Osteoblast (primary cell): Measurements from ENCODE around the gene TLCD4. TPM values are rescaled to one million over a fixed set of nuclear protein-coding genes. Genes with fewer than 3 reads are reported as not detected.
"Not testable (repeated sequence)": the region's sequence is repeated elsewhere in the genome, so short reads cannot be mapped to it uniquely, and the experiment has no call there.

Source experiments
- DNase-seq: peaks from one replicate; pipeline ENCODE4 v3.0.0; 2011; ENCODE audit warnings: low spot score, mixed read lengths; ENCODE audit not compliant: insufficient read length; ENCODE audit errors: missing footprints
- H2AFZ ChIP-seq: 2 replicates; pipeline ENCODE4 v1.6.0; 2011; ENCODE audit warnings: mild to moderate bottlenecking, low read length
- H3K27ac ChIP-seq: 2 replicates; pipeline ENCODE4 v1.5.1; 2011; ENCODE audit warnings: mild to moderate bottlenecking, low read depth, low read length, moderate library complexity
- H3K27me3 ChIP-seq: 2 replicates; pipeline ENCODE4 v1.6.0; 2012; ENCODE audit warnings: mild to moderate bottlenecking, control low read depth, inconsistent platforms, low read length, moderate library complexity; ENCODE audit not compliant: insufficient read depth
- H3K36me3 ChIP-seq: 2 replicates; pipeline ENCODE4 v1.5.1; 2011; ENCODE audit warnings: mild to moderate bottlenecking, low read length, control low read depth, moderate library complexity; ENCODE audit not compliant: insufficient read depth
- H3K4me1 ChIP-seq: 2 replicates; pipeline ENCODE4 v1.5.1; 2011; ENCODE audit warnings: mild to moderate bottlenecking, low read length, control low read depth, moderate library complexity; ENCODE audit not compliant: insufficient read depth
- H3K4me2 ChIP-seq: 2 replicates; pipeline ENCODE4 v1.6.0; 2011; ENCODE audit warnings: mild to moderate bottlenecking, low read length; ENCODE audit not compliant: insufficient read depth
- H3K4me3 ChIP-seq: fragments of 200-600 bp; sonication (generic); 3 replicates; pipeline ENCODE4 v1.5.1; 2012; ENCODE audit warnings: mild to moderate bottlenecking, low read length, inconsistent platforms; ENCODE audit not compliant: insufficient read depth
- H3K79me2 ChIP-seq: 2 replicates; pipeline ENCODE4 v1.6.0; 2012; ENCODE audit warnings: mild to moderate bottlenecking, low read length, control low read depth, inconsistent platforms; ENCODE audit not compliant: insufficient read depth
- H3K9me3 ChIP-seq: 2 replicates; pipeline ENCODE4 v1.5.1; 2011; ENCODE audit warnings: low read depth, low read length, control low read depth
- H4K20me1 ChIP-seq: 2 replicates; pipeline ENCODE4 v1.6.0; 2012; ENCODE audit warnings: mild to moderate bottlenecking, low read length, control low read depth; ENCODE audit not compliant: insufficient read depth
- CTCF ChIP-seq: IDR thresholded peaks from 2 replicates; pipeline ENCODE4 v1.5.1; 2011; ENCODE audit warnings: mild to moderate bottlenecking, low read depth, low read length, moderate library complexity; ENCODE audit errors: extremely low read depth
- small RNA-seq: library from RNA; depleted of rRNA; stranded (forward); fragments of <200 nt; gene quantifications from one replicate; pipeline ENCODE3, GENCODE V24; 2012
- total RNA-seq: library from RNA; depleted of rRNA; stranded (reverse); fragments of >200 nt; gene quantifications from 2 replicates; pipeline ENCODE4 v1.2.3, GENCODE V29; 2012

The TLCD4 gene
- total RNA-seq, 1 donor: 2.2 TPM

GRCh38 chr1:95145493-95145892 lies 28.3 kb downstream of the TLCD4 start:
- H3K36me3 ChIP-seq: no peaks in the 10 kb centered on the region
- H3K4me1 ChIP-seq: no peaks in the 10 kb centered on the region
- no peaks in the 10 kb centered on the region for H3K27me3 ChIP-seq
- H2AFZ ChIP-seq: no peak overlapping the region
- H4K20me1 ChIP-seq: no peaks in the 10 kb centered on the region
- TF ChIP-seq CTCF: no peak
- no peaks in the 10 kb centered on the region for H3K79me2 ChIP-seq
- H3K4me2 ChIP-seq: no peak overlapping the region
- no peak overlapping the region for H3K4me3 ChIP-seq
- H3K9me3 ChIP-seq: no peaks in the 10 kb centered on the region
- no peak overlapping the region for H3K27ac ChIP-seq
- no peak for DNase-seq

- no peaks in the 10 kb centered on the region for H3K9me3 ChIP-seq
- H3K4me2 ChIP-seq: no peak overlapping the region
- no peaks in the 10 kb centered on the region for H3K36me3 ChIP-seq
- no peak overlapping the region for H2AFZ ChIP-seq
- no peaks in the 10 kb centered on the region for H4K20me1 ChIP-seq
- H3K79me2 ChIP-seq: no peaks in the 10 kb centered on the region
- H3K27ac ChIP-seq: no peak overlapping the region
- H3K4me3 ChIP-seq: no peak overlapping the region
- no peaks in the 10 kb centered on the region for H3K27me3 ChIP-seq
- no peak for DNase-seq
- TF ChIP-seq CTCF: no peak
- no peaks in the 10 kb centered on the region for H3K4me1 ChIP-seq
Measured at GRCh38 chr1:95146637-95147036, 29.5 kb downstream of the TLCD4 start.

GRCh38 chr1:95154096-95154495 lies 36.9 kb downstream of the TLCD4 start:
- H3K27me3 ChIP-seq: no peaks in the 10 kb centered on the region
- no peak overlapping the region for H3K4me2 ChIP-seq
- no peaks in the 10 kb centered on the region for H3K4me1 ChIP-seq
- no peaks in the 10 kb centered on the region for H4K20me1 ChIP-seq
- TF ChIP-seq CTCF: no peak
- no peak for DNase-seq
- H3K9me3 ChIP-seq: no peaks in the 10 kb centered on the region
- H3K4me3 ChIP-seq: no peak overlapping the region
- no peak overlapping the region for H2AFZ ChIP-seq
- no peaks in the 10 kb centered on the region for H3K36me3 ChIP-seq
- H3K27ac ChIP-seq: no peak overlapping the region
- H3K79me2 ChIP-seq: no peaks in the 10 kb centered on the region

GRCh38 chr1:95165569-95165968 lies 48.4 kb downstream of the TLCD4 start:
- not testable (repeated sequence) for H3K36me3 ChIP-seq, H4K20me1 ChIP-seq, H3K27ac ChIP-seq, H3K27me3 ChIP-seq, H3K4me1 ChIP-seq, H3K4me2 ChIP-seq, H2AFZ ChIP-seq, DNase-seq, H3K4me3 ChIP-seq, H3K79me2 ChIP-seq, H3K9me3 ChIP-seq

Small RNAs within 50 kb of the gene (small RNA-seq; reads per million reads assigned to genes)
- not detected for gene RF00019

Other genes with a start within 250 kb of the TLCD4 start
- gene CNN3, start 190.2 kb upstream of the TLCD4 start, total RNA-seq: 316 and 333 TPM in 2 replicates
- 1.4 and 2.7 TPM in 2 replicates for gene ALG14, start 44.4 kb upstream of the TLCD4 start, total RNA-seq
- 11.2 and 12.7 TPM in 2 replicates for gene RWDD3, start 116.9 kb downstream of the TLCD4 start, total RNA-seq